Measurements from ENCODE around the gene ZNF70. TPM values are rescaled to one million over a fixed set of nuclear protein-coding genes. Genes with fewer than 3 reads are reported as not detected.
A peak's percentile ranks its signal among the peaks of the same experiment; 100 is the strongest.

Gene ZNF70
- total and polyA plus RNA-seq, 10 of the 15 experiments (the other 5 are each of a cell fraction or from before 2014, with no cell fraction given), result 0.15 to 2.3 (median 0.85) TPM

DNA sequence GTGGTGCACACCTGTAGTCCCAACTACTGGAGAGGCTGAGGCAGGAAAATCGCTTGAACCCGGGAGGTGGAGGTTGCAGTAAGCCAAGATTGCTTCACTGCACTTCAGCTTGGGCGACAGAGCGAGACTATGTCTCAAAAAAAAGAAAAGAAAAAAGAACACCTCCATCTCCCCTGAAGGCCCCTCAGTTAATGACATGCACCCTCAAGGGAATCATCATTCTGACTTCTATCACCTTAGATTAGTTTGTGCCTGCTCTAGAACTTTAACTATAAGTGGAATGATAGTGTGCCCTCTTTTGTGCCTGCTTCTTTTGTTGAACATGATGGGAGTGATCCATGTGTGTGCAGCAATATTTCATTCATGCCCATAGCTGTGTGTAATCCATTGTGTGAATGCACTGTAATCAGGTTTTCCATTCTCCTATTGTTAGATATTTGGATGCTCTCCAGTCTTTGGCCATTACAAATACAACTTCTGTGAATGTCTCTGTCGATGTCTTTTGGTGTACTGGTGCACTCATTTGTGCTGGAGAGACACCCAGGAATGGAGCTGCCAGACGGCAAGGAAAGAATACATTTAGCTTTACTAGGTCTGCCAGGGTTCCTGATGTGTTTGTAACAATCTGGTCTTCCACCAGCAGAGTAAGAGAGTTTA, 4.2 kb upstream of the ZNF70 start (continued):
- TF ChIP-seq MEF2B (IDR thresholded peaks at IDR 0.05; ENCODE audit: partially characterized antibody, poor library complexity, severe bottlenecking) (no peak), ZNF384 (IDR thresholded peaks at IDR 0.05; ENCODE audit: borderline replicate concordance, low read depth, low read length) (no peak), NFYA (IDR thresholded peaks at IDR 0.05; ENCODE audit: borderline replicate concordance, low read depth, low read length) (no peak), FOS (IDR thresholded peaks at IDR 0.05; ENCODE audit: borderline replicate concordance, extremely low read depth, insufficient read length) (no peak), RBBP5 (conservative IDR thresholded peaks at IDR 0.05) (no peak), TCF7 (IDR thresholded peaks at IDR 0.05; ENCODE audit: borderline replicate concordance) (no peak), MTA2 (IDR thresholded peaks at IDR 0.05; ENCODE audit: low read depth) (no peak)

DNA sequence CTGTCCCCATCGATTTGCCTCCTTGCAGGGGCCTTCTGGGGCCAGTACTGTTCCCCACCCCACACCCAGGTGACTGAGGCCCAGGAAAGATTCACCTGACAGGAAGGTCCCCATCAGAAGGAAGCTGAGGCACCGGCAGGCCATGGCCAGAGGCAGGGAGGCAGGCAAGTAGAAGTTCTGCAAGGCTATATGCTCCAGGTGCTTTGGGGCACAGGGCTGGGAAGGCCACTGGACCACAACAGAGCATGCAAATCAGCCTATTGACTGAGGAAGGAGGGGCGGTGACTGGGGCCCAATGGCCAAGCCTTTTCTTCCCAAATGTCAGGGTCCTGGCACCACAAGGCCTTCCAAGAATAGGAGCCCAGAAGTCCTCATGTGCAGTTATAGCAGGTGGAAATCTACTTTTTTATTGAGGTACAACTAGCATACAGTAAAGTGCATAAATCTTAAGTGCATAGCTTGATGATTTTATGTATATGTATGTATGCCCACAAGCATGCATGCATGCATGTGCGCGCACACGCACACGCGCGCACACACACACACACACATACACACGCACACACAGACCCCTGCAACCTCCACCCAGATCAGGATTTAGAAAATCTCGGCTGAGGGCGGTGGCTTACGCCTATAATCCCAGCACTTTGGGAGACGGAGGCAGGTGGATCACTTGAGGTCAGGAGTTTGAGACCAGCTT, 3.5 kb upstream of the ZNF70 start, which contains the start of gene VPREB3:
TSS of gene VPREB3 (minus strand) at position 206 of the 700 bp plus-strand sequence. CDS start at position 144, 62 bp downstream.
- DNase-seq (ENCODE audit: low read depth, low spot score) (no peak), FAIRE-seq (peak; percentile 77), ATAC-seq (no peak)
- H3K27me3 ChIP-seq (replicated peaks in 1 of 2; ENCODE audit: control insufficient read depth in 2 of 2, insufficient read depth in 2 of 2, low read length in 1 of 2), result no peaks in the 10 kb centered on the region
- ChIA-PET SMC1A (ENCODE audit: uncharacterized antibody, unreplicated experiment) (interaction anchor here (1.0 to 2.0 kb wide), 3 partner anchors 9 to 57 kb away, joined by 3 to 8 read pairs (median 7); partner anchors contain the start of genes C22orf15 and CHCHD10), POLR2A (interaction anchor here (0.7 to 1.4 kb wide), 5 partner anchors 9 to 68 kb away, joined by 3 to 7 read pairs (median 3); partner anchors contain the start of gene C22orf15), RAD21 (ENCODE audit: unreplicated experiment) (interaction anchor here (1.6 kb wide), 1 partner anchor 35 kb away, joined by 3 read pairs; no protein-coding TSS in a partner anchor), CTCF (interaction anchor here (0.7 to 1.9 kb wide), 5 partner anchors 9 to 140 kb away, joined by 3 to 8 read pairs (median 4); partner anchors contain the start of genes C22orf15, CHCHD10 and MIF)
- H3K79me2 ChIP-seq (ENCODE audit: control insufficient read depth, insufficient read depth, low read length), result no peaks in the 10 kb centered on the region
- no peaks in the 10 kb centered on the region for H4K20me1 ChIP-seq (ENCODE audit: control insufficient read depth, insufficient read depth)
- peak within 1 kb of the TSS; percentile 99 for H3K4me2 ChIP-seq (ENCODE audit: control insufficient read depth, insufficient read depth)
- H3K27ac ChIP-seq (ENCODE audit: control insufficient read depth, insufficient read depth), result peak within 1 kb of the TSS; percentile 33; the same call in 1 of the 2 replicates
- peak within 1 kb of the TSS; percentile 53; the same call in 1 of the 2 replicates for H3K4me3 ChIP-seq
- BruUV-seq (replicated peaks), result no TSS peak
- H3K9ac ChIP-seq (ENCODE audit: control insufficient read depth, insufficient read depth, low read length), result no peak within 1 kb of the TSS
- no peaks in the 10 kb centered on the region for H3K36me3 ChIP-seq (ENCODE audit: control insufficient read depth in 2 of 2, insufficient read depth in 2 of 2, low read length in 1 of 2)
- 72% methylated on average over 14 of the region's 14 CpGs for WGBS (ENCODE audit: insufficient coverage, insufficient replicate concordance, low lambda C conversion rate, missing lambda C conversion rate)
- in situ Hi-C loops (cut with MboI), result no loop called here
- no peaks in the 10 kb centered on the region for H3K9me3 ChIP-seq (replicated peaks; ENCODE audit: control insufficient read depth, insufficient read depth, low read length)
- peak within 1 kb of the TSS; percentile 69; the same call in 1 of the 2 replicates for H2AFZ ChIP-seq (ENCODE audit: control insufficient read depth, low read depth, low read length)
- peaks cover 30% of the 10 kb centered on the region for H3K4me1 ChIP-seq (ENCODE audit: control insufficient read depth, insufficient read depth, low read length)
- intact Hi-C loops (cut with micrococcal nuclease; ENCODE audit: unreplicated experiment), result no loop called here
- no peak for TF ChIP-seq CHD1 (IDR thresholded peaks at IDR 0.05; ENCODE audit: low read depth, low read length)
- TF ChIP-seq, protein P1, sequence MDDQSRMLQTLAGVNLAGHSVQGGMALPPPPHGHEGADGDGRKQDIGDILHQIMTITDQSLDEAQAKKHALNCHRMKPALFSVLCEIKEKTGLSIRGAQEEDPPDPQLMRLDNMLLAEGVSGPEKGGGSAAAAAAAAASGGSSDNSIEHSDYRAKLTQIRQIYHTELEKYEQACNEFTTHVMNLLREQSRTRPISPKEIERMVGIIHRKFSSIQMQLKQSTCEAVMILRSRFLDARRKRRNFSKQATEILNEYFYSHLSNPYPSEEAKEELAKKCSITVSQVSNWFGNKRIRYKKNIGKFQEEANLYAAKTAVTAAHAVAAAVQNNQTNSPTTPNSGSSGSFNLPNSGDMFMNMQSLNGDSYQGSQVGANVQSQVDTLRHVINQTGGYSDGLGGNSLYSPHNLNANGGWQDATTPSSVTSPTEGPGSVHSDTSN (IDR thresholded peaks at IDR 0.05; ENCODE audit: insufficient replicate concordance, low read depth, low read length), result no peak
- TF ChIP-seq RFX5 (IDR thresholded peaks at IDR 0.05; ENCODE audit: low read depth, low read length), result no peak
- no peak for TF ChIP-seq PML (IDR thresholded peaks at IDR 0.05; ENCODE audit: low read length)
- TF ChIP-seq, protein P2, sequence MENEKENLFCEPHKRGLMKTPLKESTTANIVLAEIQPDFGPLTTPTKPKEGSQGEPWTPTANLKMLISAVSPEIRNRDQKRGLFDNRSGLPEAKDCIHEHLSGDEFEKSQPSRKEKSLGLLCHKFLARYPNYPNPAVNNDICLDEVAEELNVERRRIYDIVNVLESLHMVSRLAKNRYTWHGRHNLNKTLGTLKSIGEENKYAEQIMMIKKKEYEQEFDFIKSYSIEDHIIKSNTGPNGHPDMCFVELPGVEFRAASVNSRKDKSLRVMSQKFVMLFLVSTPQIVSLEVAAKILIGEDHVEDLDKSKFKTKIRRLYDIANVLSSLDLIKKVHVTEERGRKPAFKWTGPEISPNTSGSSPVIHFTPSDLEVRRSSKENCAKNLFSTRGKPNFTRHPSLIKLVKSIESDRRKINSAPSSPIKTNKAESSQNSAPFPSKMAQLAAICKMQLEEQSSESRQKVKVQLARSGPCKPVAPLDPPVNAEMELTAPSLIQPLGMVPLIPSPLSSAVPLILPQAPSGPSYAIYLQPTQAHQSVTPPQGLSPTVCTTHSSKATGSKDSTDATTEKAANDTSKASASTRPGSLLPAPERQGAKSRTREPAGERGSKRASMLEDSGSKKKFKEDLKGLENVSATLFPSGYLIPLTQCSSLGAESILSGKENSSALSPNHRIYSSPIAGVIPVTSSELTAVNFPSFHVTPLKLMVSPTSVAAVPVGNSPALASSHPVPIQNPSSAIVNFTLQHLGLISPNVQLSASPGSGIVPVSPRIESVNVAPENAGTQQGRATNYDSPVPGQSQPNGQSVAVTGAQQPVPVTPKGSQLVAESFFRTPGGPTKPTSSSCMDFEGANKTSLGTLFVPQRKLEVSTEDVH (IDR thresholded peaks at IDR 0.05; ENCODE audit: low read depth, partially characterized antibody), result no peak
- TF ChIP-seq, protein P3, sequence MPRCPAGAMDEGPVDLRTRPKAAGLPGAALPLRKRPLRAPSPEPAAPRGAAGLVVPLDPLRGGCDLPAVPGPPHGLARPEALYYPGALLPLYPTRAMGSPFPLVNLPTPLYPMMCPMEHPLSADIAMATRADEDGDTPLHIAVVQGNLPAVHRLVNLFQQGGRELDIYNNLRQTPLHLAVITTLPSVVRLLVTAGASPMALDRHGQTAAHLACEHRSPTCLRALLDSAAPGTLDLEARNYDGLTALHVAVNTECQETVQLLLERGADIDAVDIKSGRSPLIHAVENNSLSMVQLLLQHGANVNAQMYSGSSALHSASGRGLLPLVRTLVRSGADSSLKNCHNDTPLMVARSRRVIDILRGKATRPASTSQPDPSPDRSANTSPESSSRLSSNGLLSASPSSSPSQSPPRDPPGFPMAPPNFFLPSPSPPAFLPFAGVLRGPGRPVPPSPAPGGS (IDR thresholded peaks at IDR 0.05; ENCODE audit: borderline replicate concordance, insufficient read depth, low read depth, low read length, poor library complexity, severe bottlenecking), result peak; percentile 61
- no peak for TF ChIP-seq CHD2 (IDR thresholded peaks at IDR 0.05; ENCODE audit: borderline replicate concordance, low read depth, low read length)
